Peyer's patch (tissue), 4 donors: ENCODE measurements around the gene FAM131A.

Experiments
- CTCF ChIP-seq, 6 experiments: fragments of 450-650 bp in 4 of 6; fragments of 200-600 bp in 2 of 6; sonication (generic) in 1 of 6; IDR thresholded peaks; one replicate each; pipeline ENCODE4 v1.5.1; 2017 to 2019; ENCODE audit warnings: antibody characterized with exemption in 6 of 6, mild to moderate bottlenecking in 3 of 6, moderate library complexity in 1 of 6
- POLR2A ChIP-seq, 2 donors: fragments of 450-650 bp; IDR thresholded peaks; one replicate each; pipeline ENCODE4 v1.5.1; 2017; ENCODE audit warnings: antibody characterized with exemption in 2 of 2, mild to moderate bottlenecking in 2 of 2, moderate library complexity in 2 of 2

- no peak for TF ChIP-seq CTCF (IDR thresholded peaks at IDR 0.05)
- TF ChIP-seq POLR2A (IDR thresholded peaks at IDR 0.05): no peak
Observed at GRCh38 chr3:184386047-184386806, 48.8 kb downstream of the FAM131A start.
